GM10266 (cell line): ENCODE data around the gene NOXO1.

Experiments used
- DNase-seq: peaks from one replicate; pipeline ENCODE4 v3.0.0; 2012; ENCODE audit errors: extremely low spot score
- CTCF ChIP-seq: IDR thresholded peaks from 2 replicates; pipeline ENCODE4 v1.5.1; 2012; ENCODE audit warnings: mild to moderate bottlenecking, low read depth; ENCODE audit not compliant: control insufficient read depth, insufficient read depth; ENCODE audit errors: missing control alignments

Gene NOXO1

GRCh38 chr16:2005646-2006045 is 24.4 kb upstream of the NOXO1 start:
- peak; percentile 9 for TF ChIP-seq CTCF
- no peak for DNase-seq

- TF ChIP-seq CTCF, result no peak
- no peak for DNase-seq
These were observed 23.7 kb upstream of the NOXO1 start for GRCh38 chr16:2004795-2005517.

- peak; percentile 93 for DNase-seq
These were observed 22.8 kb upstream of the NOXO1 start for GRCh38 chr16:2003827-2004641.

GRCh38 chr16:2003231-2003826 is 22.1 kb upstream of the NOXO1 start:
- no peak for TF ChIP-seq CTCF
- DNase-seq, result no peak

More at GRCh38 chr16:2003827-2004641, 22.8 kb upstream of the NOXO1 start:
- TF ChIP-seq CTCF, result peak; percentile 96

GRCh38 chr16:2002406-2003230 is 21.3 kb upstream of the NOXO1 start:
- no peak for DNase-seq
- TF ChIP-seq CTCF, result no peak

- no peak for DNase-seq
- no peak for TF ChIP-seq CTCF
These were observed 20.4 kb upstream of the NOXO1 start for GRCh38 chr16:2001456-2002355.
